ENCODE data around the gene SLC6A6.

Gene SLC6A6

GRCh38 chr3:14519406-14519805 lies 117.0 kb downstream of the SLC6A6 start:
- H3K9ac ChIP-seq, result no peak overlapping the region
- H3K36me3 ChIP-seq (ENCODE audit: control insufficient read depth, insufficient read depth, low read length), result no peaks in the 10 kb centered on the region
- H3K4me1 ChIP-seq, result no peaks in the 10 kb centered on the region
- H3K4me3 ChIP-seq (ENCODE audit: low read depth, low read length), result no peak overlapping the region
- H3K9me3 ChIP-seq (ENCODE audit: control insufficient read depth, low read length), result no peaks in the 10 kb centered on the region
- no peak overlapping the region for H3K27ac ChIP-seq
- H3K79me2 ChIP-seq, result no peaks in the 10 kb centered on the region
- no peak overlapping the region for H2AFZ ChIP-seq
- H3K4me2 ChIP-seq (ENCODE audit: low read length), result no peak overlapping the region
- no peaks in the 10 kb centered on the region for H3K27me3 ChIP-seq (ENCODE audit: control insufficient read depth, insufficient read depth, low read length)
- TF ChIP-seq CTCF (IDR thresholded peaks at IDR 0.05), result no peak

- H3K9ac ChIP-seq, result no peak overlapping the region
- no peaks in the 10 kb centered on the region for H3K79me2 ChIP-seq
- H3K4me1 ChIP-seq, result no peaks in the 10 kb centered on the region
- H3K9me3 ChIP-seq (ENCODE audit: control insufficient read depth, low read length), result no peaks in the 10 kb centered on the region
- H3K27ac ChIP-seq, result no peak overlapping the region
- no peak overlapping the region for H2AFZ ChIP-seq
- H3K36me3 ChIP-seq (ENCODE audit: control insufficient read depth, insufficient read depth, low read length), result no peaks in the 10 kb centered on the region
- no peak for TF ChIP-seq CTCF (IDR thresholded peaks at IDR 0.05)
- H3K27me3 ChIP-seq (ENCODE audit: control insufficient read depth, insufficient read depth, low read length), result no peaks in the 10 kb centered on the region
- no peak overlapping the region for H3K4me2 ChIP-seq (ENCODE audit: low read length)
- H3K4me3 ChIP-seq (ENCODE audit: low read depth, low read length), result no peak overlapping the region
Measured at GRCh38 chr3:14520149-14520548, 117.7 kb downstream of the SLC6A6 start.

GRCh38 chr3:14520967-14521366 lies 118.6 kb downstream of the SLC6A6 start:
- no peak overlapping the region for H3K9ac ChIP-seq
- H3K4me2 ChIP-seq (ENCODE audit: low read length), result no peak overlapping the region
- H3K27me3 ChIP-seq (ENCODE audit: control insufficient read depth, insufficient read depth, low read length), result no peaks in the 10 kb centered on the region
- H3K4me3 ChIP-seq (ENCODE audit: low read depth, low read length), result no peak overlapping the region
- H3K36me3 ChIP-seq (ENCODE audit: control insufficient read depth, insufficient read depth, low read length), result no peaks in the 10 kb centered on the region
- no peaks in the 10 kb centered on the region for H3K79me2 ChIP-seq
- H3K4me1 ChIP-seq, result no peaks in the 10 kb centered on the region
- no peak overlapping the region for H3K27ac ChIP-seq
- H2AFZ ChIP-seq, result no peak overlapping the region
- no peak for TF ChIP-seq CTCF (IDR thresholded peaks at IDR 0.05)
- H3K9me3 ChIP-seq (ENCODE audit: control insufficient read depth, low read length), result no peaks in the 10 kb centered on the region

- Histone ChIP-seq H3K9me3 (ENCODE audit: control insufficient read depth, low read length) (no peaks in the 10 kb centered on the region), H3K4me3 (ENCODE audit: low read depth, low read length) (no peak overlapping the region), H2AFZ (no peak overlapping the region), H3K4me1 (no peaks in the 10 kb centered on the region), H3K27ac (no peak overlapping the region), H3K27me3 (ENCODE audit: control insufficient read depth, insufficient read depth, low read length) (no peaks in the 10 kb centered on the region), H3K36me3 (ENCODE audit: control insufficient read depth, insufficient read depth, low read length) (no peaks in the 10 kb centered on the region), H3K79me2 (no peaks in the 10 kb centered on the region), H3K9ac (no peak overlapping the region), H3K4me2 (ENCODE audit: low read length) (no peak overlapping the region)
- TF ChIP-seq CTCF (IDR thresholded peaks at IDR 0.05), result no peak
Measured at GRCh38 chr3:14521611-14522010, 119.2 kb downstream of the SLC6A6 start.

GRCh38 chr3:14522129-14522691 lies 119.8 kb downstream of the SLC6A6 start:
- Histone ChIP-seq H3K4me3 (ENCODE audit: low read depth, low read length) (no peak overlapping the region), H3K9ac (no peak overlapping the region), H3K4me1 (no peaks in the 10 kb centered on the region)

More at GRCh38 chr3:14522129-14522691, 119.8 kb downstream of the SLC6A6 start:
- Histone ChIP-seq H3K79me2 (no peaks in the 10 kb centered on the region), H3K36me3 (ENCODE audit: control insufficient read depth, insufficient read depth, low read length) (no peaks in the 10 kb centered on the region), H3K27me3 (ENCODE audit: control insufficient read depth, insufficient read depth, low read length) (no peaks in the 10 kb centered on the region), H2AFZ (no peak overlapping the region), H3K27ac (no peak overlapping the region), H3K4me2 (ENCODE audit: low read length) (no peak overlapping the region), H3K9me3 (ENCODE audit: control insufficient read depth, low read length) (no peaks in the 10 kb centered on the region)
- TF ChIP-seq CTCF (IDR thresholded peaks at IDR 0.05), result no peak
